GM19099 (cell line): ENCODE data around the gene PRMT5.
A peak's percentile ranks its signal among the peaks of the same experiment; 100 is the strongest.

ENCODE experiments used
- POLR2A ChIP-seq: IDR thresholded peaks from 3 replicates; pipeline ENCODE4 v1.6.1; 2011; ENCODE audit warnings: low read depth; ENCODE audit not compliant: insufficient read length; ENCODE audit errors: extremely low read depth

Gene PRMT5

GRCh38 chr14:22910916-22911315 lies 18.3 kb downstream of the PRMT5 start:
- no peak for TF ChIP-seq POLR2A

- TF ChIP-seq POLR2A, result no peak
Observed at GRCh38 chr14:22908601-22909000, 20.6 kb downstream of the PRMT5 start.

GRCh38 chr14:22907429-22907828 lies 21.7 kb downstream of the PRMT5 start:
- no peak for TF ChIP-seq POLR2A

- TF ChIP-seq POLR2A, result no peak
Observed at GRCh38 chr14:22906073-22906472, 23.1 kb downstream of the PRMT5 start.

- TF ChIP-seq POLR2A, result no peak
Observed at GRCh38 chr14:22905627-22906026, 23.5 kb downstream of the PRMT5 start.

GRCh38 chr14:22903742-22904087 lies 25.5 kb downstream of the PRMT5 start:
- no peak for TF ChIP-seq POLR2A

- no peak for TF ChIP-seq POLR2A
Observed at GRCh38 chr14:22901799-22902198, 27.4 kb downstream of the PRMT5 start.

- no peak for TF ChIP-seq POLR2A
Observed at GRCh38 chr14:22900081-22900799, 28.9 kb downstream of the PRMT5 start.

- TF ChIP-seq POLR2A, result no peak
Observed at GRCh38 chr14:22898302-22899090, 30.7 kb downstream of the PRMT5 start.

GRCh38 chr14:22897357-22897756 lies 31.8 kb downstream of the PRMT5 start:
- no peak for TF ChIP-seq POLR2A

GRCh38 chr14:22896760-22897159 lies 32.4 kb downstream of the PRMT5 start:
- no peak for TF ChIP-seq POLR2A

- TF ChIP-seq POLR2A, result no peak
Observed at GRCh38 chr14:22896356-22896755, 32.8 kb downstream of the PRMT5 start.

- no peak for TF ChIP-seq POLR2A
Observed at GRCh38 chr14:22895402-22895801, 33.8 kb downstream of the PRMT5 start.

- no peak for TF ChIP-seq POLR2A
Observed at GRCh38 chr14:22893706-22894105, 35.5 kb downstream of the PRMT5 start.

- no peak for TF ChIP-seq POLR2A
Observed at GRCh38 chr14:22892488-22892887, 36.7 kb downstream of the PRMT5 start.

- TF ChIP-seq POLR2A, result no peak
Observed at GRCh38 chr14:22890416-22890815, 38.8 kb downstream of the PRMT5 start.

- TF ChIP-seq POLR2A, result no peak
Observed at GRCh38 chr14:22888662-22889061, 40.5 kb downstream of the PRMT5 start.

- peak; percentile 60 for TF ChIP-seq POLR2A
Observed at GRCh38 chr14:22887990-22888378, 41.2 kb downstream of the PRMT5 start.
